Activated effector memory CD4-positive, alpha-beta T cell treated with Interleukin-2 at 50 U/mL for 16 hours (primary cell): ENCODE data around the gene BTNL9.
"Not testable (repeated sequence)": the region's sequence is repeated elsewhere in the genome, so short reads cannot be mapped to it uniquely, and the experiment has no call there.

Experiments used
- DNase-seq: peaks from one replicate; pipeline ENCODE4 v3.0.0-alpha.2; 2020

Gene BTNL9

GRCh38 chr5:181062631-181063030 is 22.6 kb downstream of the BTNL9 start:
- DNase-seq = no peak

- DNase-seq = no peak
These were observed 23.4 kb downstream of the BTNL9 start for GRCh38 chr5:181063514-181063913.

- DNase-seq = no peak
These were observed 24.9 kb downstream of the BTNL9 start for GRCh38 chr5:181064987-181065386.

GRCh38 chr5:181069767-181070491 is 29.9 kb downstream of the BTNL9 start:
- DNase-seq = no peak

GRCh38 chr5:181070523-181070922 is 30.5 kb downstream of the BTNL9 start:
- DNase-seq = no peak

GRCh38 chr5:181071257-181071656 is 31.2 kb downstream of the BTNL9 start:
- DNase-seq = no peak

- DNase-seq = no peak
These were observed 36.9 kb downstream of the BTNL9 start for GRCh38 chr5:181076920-181077319.

- DNase-seq = no peak
These were observed 41.9 kb downstream of the BTNL9 start for GRCh38 chr5:181081989-181082388.

- no peak for DNase-seq
These were observed 44.6 kb downstream of the BTNL9 start for GRCh38 chr5:181084621-181085195.

GRCh38 chr5:181086026-181086883 is 46.2 kb downstream of the BTNL9 start:
- no peak for DNase-seq

GRCh38 chr5:181086884-181087205 is 46.8 kb downstream of the BTNL9 start:
- DNase-seq = no peak

GRCh38 chr5:181087309-181087708 is 47.2 kb downstream of the BTNL9 start:
- no peak for DNase-seq

- no peak for DNase-seq
These were observed 48.2 kb downstream of the BTNL9 start for GRCh38 chr5:181088289-181088688.

GRCh38 chr5:181092428-181092827 is 52.4 kb downstream of the BTNL9 start:
- no peak for DNase-seq

- not testable (repeated sequence) for DNase-seq
These were observed 55.1 kb downstream of the BTNL9 start for GRCh38 chr5:181095162-181095561.

- not testable (repeated sequence) for DNase-seq
These were observed 56.8 kb downstream of the BTNL9 start for GRCh38 chr5:181096721-181097382.

GRCh38 chr5:181097383-181097753 is 57.3 kb downstream of the BTNL9 start:
- not testable (repeated sequence) for DNase-seq

- not testable (repeated sequence) for DNase-seq
These were observed 57.9 kb downstream of the BTNL9 start for GRCh38 chr5:181097759-181098491.

- DNase-seq = no peak
These were observed 58.9 kb downstream of the BTNL9 start for GRCh38 chr5:181098762-181099601.

- no peak for DNase-seq
These were observed 59.6 kb downstream of the BTNL9 start for GRCh38 chr5:181099602-181100086.

GRCh38 chr5:181100121-181100875 is 60.2 kb downstream of the BTNL9 start:
- DNase-seq = no peak
